HL-60 (cell line): Measurements from ENCODE around the gene CLIC6.

ENCODE experiments used
- DNase-seq, 2 experiments: peaks; one replicate each; pipeline ENCODE4 v3.0.0-alpha.2; 2010 to 2020; ENCODE audit warnings: low read depth in 1 of 2, low spot score in 1 of 2
- H3K27ac ChIP-seq: fragments of 250-450 bp; sonication (Bioruptor Pico); replicated peaks from 2 replicates; pipeline ENCODE4 v1.5.1; 2020; ENCODE audit warnings: mild to moderate bottlenecking, moderate library complexity
- H3K27me3 ChIP-seq: fragments of 250-450 bp; sonication (Bioruptor Pico); 2 replicates; pipeline ENCODE4 v1.5.1; 2021; ENCODE audit warnings: mild to moderate bottlenecking, moderate library complexity; ENCODE audit not compliant: insufficient read depth, poor library complexity, severe bottlenecking
- H3K4me3 ChIP-seq: replicated peaks from 2 replicates; pipeline ENCODE4 v1.5.1; 2011; ENCODE audit warnings: mild to moderate bottlenecking, control low read depth, low read length; ENCODE audit not compliant: insufficient read depth
- CTCF ChIP-seq: IDR thresholded peaks from one replicate; pipeline ENCODE4 v1.5.1; 2011; ENCODE audit warnings: low read length, control low read depth, inconsistent platforms; ENCODE audit not compliant: insufficient read depth
- GABPA ChIP-seq: IDR thresholded peaks from 2 replicates; pipeline ENCODE4 v1.6.1; 2012; ENCODE audit warnings: low read depth
- POLR2AphosphoS5 ChIP-seq: IDR thresholded peaks from 2 replicates; pipeline ENCODE4 v1.6.1; 2012; ENCODE audit warnings: low read depth
- REST ChIP-seq: IDR thresholded peaks from 2 replicates; pipeline ENCODE4 v1.6.1; 2012; ENCODE audit warnings: low read depth; ENCODE audit not compliant: insufficient replicate concordance
- SPI1 ChIP-seq: IDR thresholded peaks from 2 replicates; pipeline ENCODE4 v1.6.1; 2012; ENCODE audit warnings: low read depth, mild to moderate bottlenecking, borderline replicate concordance

CLIC6 gene

GRCh38 chr21:34674468-34674867, 5.7 kb downstream of the CLIC6 start:
- DNase-seq, result no peak
- Histone ChIP-seq H3K4me3 (no peak overlapping the region), H3K27ac (no peak overlapping the region), H3K27me3 (peaks cover 24% of the 10 kb centered on the region)
- TF ChIP-seq GABPA (no peak), CTCF (no peak), REST (no peak), SPI1 (no peak), POLR2AphosphoS5 (no peak)

- TF ChIP-seq CTCF, result no peak
- no peak for TF ChIP-seq GABPA
- TF ChIP-seq POLR2AphosphoS5, result no peak
- TF ChIP-seq REST, result no peak
- no peak for TF ChIP-seq SPI1
- DNase-seq, result no peak
- Histone ChIP-seq H3K27me3 (peaks cover 14% of the 10 kb centered on the region), H3K27ac (no peak overlapping the region), H3K4me3 (no peak overlapping the region)
These were observed 7.1 kb downstream of the CLIC6 start for GRCh38 chr21:34675871-34676270.

- Histone ChIP-seq H3K27ac (no peak overlapping the region), H3K4me3 (no peak overlapping the region), H3K27me3 (no peaks in the 10 kb centered on the region)
- DNase-seq, result peak; percentile 32 to 35
- TF ChIP-seq CTCF (no peak), SPI1 (no peak), REST (no peak), GABPA (no peak), POLR2AphosphoS5 (no peak)
These were observed 10.3 kb downstream of the CLIC6 start for GRCh38 chr21:34679051-34679450.
